T-helper 9 cell (primary cell): ENCODE data around the gene GNAQ.

Experiments
- DNase-seq: peaks from one replicate; pipeline ENCODE4 v3.0.0-alpha.2; 2020
- total RNA-seq, 2 donors: gene quantifications; one replicate each; lab custom pipeline; 2026; lab: John Stamatoyannopoulos, UW

The GNAQ gene
- total RNA-seq, result 63.7 to 103 reads per million in 2 donors

DNA sequence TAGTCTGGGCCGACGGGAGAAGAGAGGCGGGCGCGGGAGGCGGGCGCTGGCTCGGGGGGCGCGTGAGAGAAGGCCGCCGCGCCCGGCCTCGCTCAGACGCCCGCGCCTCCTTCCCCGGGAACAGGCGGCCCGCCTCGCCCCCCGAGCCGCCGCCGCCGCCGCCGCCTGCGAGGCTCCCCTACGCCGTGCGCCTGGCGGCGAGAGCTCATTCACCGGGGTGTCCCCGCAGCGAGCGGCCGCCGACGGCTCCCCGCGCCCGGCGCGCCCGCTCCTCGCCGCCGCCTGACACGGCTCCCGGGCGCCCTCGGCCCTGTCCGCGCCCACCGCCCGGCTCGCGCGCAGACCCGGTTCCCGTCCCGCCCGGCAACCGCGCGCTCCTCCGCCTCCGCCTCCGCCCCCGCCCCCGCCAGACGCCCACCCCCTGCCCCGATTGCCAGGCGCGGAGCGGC is at the start of gene GNAQ:
Gene GNAQ (minus strand): TSS at position 368 of the 449 bp plus-strand sequence. CDS start 576 bp downstream, outside the sequence.
- no peak for DNase-seq

DNA sequence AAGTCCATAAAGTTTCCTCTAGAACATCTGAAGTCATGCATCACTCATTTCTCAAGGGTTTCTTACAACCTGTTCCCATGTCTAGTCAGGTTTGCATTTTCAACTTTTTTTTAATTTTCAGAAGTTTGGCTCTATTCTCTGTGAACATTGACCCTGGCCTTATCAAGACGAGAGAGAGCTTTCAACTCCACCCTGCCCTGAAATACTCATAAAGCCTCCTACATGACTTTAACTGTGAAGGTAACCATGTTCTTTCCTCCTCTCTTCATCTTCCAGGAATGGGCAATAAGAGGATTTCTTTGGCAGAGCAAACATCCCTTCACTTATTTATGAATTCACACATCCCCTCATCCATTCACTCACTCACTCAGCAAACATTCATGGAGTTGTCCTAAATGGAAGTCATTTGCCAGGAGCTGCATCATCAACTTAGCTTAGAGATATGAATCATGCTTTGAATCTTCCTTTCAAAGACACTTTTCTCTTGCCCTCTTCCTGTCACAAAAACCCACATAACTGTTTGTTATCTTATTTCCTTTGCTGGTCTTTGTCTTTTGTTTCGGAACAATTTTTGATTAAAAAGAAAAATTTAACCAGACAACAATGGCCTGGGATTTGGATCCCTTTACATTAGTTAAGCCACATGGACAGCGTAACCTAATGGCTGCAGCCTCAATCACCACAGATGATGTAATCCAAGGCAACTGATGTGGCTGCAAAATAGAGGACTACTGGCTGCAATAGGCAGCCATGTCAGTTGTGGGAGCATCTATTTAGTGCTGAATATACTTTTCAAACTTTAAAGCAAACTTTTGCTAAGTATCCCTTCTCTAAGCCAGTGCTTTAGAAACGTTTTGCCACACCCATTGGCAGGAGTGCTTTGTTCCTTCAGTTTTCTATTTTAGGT is 43.0 kb upstream of the GNAQ start:
- no peak for DNase-seq

DNA sequence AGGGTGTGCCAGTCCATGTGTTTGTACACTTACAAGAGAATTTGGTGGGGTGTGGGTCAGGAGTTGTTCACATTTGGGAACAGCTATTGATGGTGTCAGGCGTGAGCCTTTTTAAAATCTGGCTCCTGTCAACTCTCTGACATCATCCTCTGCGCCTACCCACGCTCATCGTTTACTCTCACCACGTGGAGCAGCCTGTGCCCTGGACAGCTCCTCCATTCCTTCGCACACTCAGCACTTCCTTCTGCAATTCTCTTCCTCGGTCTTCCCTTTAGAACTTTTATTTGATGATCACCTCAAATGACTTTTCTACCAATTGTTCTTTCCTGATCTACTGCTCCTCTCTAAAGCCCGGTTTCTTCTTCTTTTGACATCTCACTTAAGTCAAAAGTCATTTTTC is 42.1 kb upstream of the GNAQ start:
- no peak for DNase-seq

DNA sequence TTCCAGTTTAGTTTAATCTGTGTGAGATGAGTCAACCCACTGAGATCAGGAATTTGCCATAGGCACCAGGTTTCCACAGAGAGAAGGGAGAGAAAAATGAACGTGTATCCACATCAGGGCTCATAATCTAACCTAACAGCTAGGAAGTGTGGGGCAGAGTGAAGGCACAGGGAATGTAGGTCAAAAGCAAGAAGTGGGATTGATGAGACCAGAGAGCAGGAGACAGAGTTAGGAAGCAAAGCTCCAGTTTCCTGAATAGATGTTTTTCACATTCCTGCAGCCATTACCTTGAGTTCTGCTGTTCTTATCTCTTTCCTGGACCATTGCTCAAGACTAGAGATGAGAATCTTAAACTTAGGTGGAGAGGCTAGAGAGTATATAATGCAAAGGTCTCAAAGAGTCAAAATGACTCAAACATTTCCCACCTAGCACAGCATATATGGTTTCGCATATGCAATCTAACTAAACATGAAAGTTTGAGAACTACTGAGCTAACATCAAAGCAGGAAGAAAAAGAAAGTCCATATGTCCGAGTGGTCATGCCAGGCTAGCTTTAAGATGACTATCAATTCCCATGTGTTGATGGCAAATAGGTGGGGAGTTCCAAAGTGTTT is 41.1 kb upstream of the GNAQ start:
- DNase-seq, result no peak

DNA sequence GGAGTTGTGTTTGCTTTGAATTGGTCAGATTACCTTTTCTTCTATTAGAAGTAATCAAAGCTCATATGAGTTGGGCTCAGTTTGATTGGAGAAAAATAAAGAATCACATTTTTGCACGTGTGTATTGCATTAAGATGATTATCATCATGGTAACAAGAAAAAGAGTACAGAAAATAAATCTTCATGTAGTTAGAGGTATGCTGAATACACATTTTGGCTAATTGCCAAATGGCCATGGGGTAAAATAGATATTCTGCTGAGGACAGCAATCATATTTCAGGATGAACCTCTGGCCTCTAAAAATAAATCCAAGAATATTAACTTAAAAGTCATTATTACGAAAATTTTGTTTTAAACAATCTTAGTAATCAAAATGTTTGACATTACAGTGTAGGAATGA is 38.9 kb upstream of the GNAQ start:
- no peak for DNase-seq

DNA sequence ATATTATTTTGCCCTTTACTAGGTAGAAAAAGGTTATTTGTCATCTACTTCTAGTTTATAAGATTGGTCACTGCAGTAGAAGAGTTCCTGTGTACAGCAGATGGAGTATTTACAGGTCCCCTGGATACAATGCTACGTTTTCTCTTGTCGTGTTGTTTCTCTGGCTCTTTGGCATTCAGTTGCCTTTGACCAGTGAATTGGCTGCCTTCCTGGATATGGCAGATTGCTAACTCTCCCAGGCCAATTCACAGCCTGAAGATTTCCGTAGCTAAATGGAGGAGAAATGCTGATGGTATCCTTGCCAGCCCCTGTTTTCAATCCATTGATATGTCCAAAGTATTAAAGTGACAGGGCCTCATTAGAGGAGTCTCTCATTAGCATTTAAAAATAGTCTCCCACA is 32.5 kb upstream of the GNAQ start:
- DNase-seq, result no peak

DNA sequence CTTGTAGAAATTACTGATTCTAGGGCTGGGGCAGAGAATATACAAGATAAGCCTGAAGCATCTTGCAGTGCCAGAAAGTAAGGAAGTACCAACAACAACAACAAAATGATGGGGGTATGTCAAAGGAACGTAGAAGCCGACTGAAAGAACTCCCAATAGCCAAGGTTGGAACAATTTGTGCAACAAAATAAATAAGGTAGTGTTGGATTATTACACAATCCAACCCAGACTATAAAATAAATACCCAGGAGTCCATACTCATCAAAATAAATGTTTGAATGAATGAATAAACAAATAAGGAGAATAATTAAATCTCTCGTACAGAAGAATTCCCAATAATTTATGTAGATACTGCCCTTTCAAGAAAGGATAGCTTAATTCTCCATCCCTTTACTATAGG is 31.1 kb upstream of the GNAQ start:
- no peak for DNase-seq

DNA sequence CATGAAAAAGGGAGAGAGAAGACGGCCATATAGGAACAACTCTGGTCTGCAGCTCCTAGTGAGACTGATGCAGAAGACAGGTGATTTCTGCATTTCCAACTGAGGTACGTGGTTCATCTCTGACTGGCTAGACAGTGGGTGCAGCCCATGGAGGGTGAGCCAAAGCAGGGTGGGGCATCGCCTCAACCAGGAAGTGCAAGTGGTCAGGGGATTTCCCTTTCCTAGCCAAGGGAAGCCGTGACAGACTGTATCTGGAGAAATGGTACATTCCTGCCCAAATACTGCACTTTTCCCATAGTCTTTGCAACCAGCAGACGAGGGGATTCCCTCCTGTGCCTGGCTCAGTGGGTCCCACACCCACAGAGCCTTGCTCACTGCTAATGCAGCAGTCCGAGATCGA is 22.6 kb upstream of the GNAQ start:
- DNase-seq, result peak; percentile 12

DNA sequence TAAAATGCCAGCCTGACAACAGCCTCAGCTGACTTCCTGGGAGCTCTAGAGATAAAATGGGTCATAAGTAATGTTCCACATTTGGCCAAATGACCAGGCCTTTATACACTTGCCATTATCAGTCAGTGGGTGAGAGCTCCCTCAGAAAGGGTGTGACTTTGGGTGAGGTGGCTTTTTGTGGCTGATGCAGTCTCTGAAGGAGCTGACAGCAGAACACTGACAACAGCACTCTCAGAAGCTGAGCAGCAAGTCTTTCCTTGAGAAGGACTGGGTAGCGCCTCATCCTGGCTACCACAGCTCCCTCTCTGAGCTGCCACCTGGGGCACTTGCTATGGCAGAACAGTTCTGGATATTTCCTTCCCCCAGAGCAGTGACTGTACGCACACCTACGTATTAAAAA is 22.0 kb upstream of the GNAQ start:
- DNase-seq, result no peak

DNA sequence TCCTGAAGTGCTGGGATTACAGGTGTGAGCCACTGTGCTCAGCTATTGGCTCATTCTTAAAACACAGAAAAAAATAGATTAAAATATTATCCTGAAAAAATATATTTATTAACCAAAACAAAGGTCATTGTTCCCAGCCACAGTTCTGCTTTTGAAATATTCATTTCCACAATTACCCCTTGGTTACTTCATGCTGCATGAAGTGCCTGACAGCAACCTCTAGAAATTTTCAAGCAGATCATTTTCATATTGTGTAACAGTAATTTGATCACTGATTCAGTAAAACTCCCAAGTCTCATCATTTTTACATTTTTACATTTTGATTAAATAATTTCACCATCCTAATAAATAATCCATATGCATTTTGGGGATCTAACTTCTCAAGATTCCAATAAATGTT is 18.8 kb upstream of the GNAQ start:
- no peak for DNase-seq

DNA sequence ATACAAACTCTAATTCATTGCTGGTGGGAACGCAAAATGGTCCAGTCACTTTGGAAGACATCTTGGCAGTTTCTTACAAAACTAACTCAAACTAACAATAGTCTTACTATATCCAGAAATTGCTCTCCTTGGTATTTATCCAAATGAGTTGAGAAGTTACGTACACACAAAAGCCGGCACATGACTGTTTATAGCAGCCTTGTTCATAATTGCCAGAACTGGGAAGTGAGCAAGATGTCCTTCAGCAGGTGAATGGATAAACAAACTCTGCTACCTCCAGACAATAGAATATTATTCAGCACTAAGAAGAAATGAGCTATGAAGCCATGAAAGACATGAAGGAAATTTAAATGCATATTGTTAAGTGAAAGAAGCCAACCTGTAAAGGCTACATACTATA is 17.9 kb upstream of the GNAQ start:
- no peak for DNase-seq

DNA sequence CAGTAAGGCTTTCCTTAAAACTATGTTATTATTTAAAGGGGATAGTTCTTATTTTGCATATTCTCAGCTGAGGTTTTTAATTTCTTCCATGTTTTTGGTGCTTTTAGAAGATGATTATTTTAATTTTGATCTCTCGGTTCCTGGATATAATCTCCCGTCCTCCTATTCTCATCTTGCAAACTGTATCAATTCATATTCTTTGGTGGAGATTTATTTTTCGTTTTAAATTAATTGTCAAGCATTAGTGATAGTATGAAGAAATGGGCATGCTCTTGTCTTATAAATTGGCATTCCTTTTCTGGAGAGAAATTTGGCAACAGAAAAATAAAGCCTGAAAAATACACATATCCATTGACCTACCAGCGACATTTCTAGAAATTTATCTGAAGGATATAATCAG is 15.5 kb upstream of the GNAQ start:
- DNase-seq, result no peak

DNA sequence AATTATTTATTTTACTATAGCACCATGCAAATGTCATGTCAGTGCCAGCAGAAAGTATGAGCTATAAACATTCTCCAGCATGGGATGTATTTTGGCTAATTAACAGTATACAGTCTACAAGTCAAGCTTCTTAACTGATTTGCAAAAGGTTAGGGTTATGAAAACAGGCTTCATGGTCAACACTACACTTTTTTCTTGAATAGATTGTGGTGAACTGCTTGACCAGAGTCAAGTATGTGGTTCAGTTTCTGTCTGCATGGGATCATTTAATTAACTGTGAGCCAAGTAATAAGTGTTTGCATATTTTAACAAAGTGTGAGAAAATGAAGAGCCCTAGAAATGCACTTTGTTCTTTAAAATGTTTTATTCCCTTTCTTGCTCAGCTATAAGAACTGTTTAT is 14.5 kb upstream of the GNAQ start:
- DNase-seq, result no peak

DNA sequence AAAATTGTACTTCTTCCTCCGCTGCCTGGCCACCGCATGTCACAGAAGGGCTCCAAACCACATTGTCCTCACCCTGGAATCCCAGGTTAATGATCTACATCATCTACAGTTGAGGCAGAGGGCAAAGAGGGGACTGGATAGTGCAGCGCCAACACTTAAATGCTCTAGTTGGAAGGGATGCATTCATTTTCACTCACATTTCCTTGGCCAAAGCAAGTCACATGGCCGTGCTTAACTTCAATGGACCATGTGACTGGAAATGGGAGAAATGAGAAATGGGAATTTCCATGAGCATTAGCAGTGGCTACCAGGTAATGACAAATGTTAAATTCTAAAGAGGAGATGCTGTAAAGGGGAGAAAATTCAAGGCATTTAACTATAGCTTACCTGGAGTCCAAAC is 13.3 kb upstream of the GNAQ start:
- DNase-seq, result no peak

DNA sequence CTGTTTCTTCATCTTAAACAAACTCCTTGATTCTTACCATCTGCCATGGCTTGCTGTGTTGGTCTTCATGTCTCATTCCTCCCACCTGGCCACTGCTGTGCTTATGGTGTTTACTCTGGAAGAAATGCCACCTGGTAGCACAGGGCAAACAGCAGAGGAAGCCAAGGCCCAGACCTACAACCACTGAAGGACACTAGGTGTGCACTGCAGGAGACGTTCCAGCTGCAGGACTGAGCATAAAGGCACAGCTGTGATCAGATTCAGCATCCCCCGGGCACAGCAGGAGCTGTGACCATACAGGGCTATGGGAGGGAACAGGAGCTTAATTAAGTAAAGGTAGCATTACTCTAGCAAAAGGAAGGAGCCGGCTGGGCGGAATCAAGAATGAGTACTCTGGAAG is 12.6 kb upstream of the GNAQ start:
- DNase-seq, result no peak

DNA sequence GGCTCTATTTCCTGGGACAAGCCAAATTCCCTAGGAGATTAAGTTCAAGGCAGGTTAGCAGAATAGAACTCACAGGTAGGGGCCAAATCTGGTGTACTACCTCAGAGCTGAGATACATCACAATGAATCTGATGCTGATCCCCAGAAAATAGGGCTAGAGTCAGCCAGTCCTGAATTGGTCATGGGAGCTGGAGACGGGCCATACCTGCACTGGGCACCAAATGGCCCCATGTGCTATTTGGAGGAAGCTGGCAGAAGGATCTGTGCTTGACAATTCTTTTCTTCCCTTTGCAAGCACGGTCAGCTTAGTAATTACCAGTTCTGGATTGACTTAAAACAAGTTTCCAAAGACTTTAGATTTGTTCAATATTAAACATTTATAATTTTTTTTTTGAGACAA is 10.4 kb upstream of the GNAQ start:
- DNase-seq, result no peak

DNA sequence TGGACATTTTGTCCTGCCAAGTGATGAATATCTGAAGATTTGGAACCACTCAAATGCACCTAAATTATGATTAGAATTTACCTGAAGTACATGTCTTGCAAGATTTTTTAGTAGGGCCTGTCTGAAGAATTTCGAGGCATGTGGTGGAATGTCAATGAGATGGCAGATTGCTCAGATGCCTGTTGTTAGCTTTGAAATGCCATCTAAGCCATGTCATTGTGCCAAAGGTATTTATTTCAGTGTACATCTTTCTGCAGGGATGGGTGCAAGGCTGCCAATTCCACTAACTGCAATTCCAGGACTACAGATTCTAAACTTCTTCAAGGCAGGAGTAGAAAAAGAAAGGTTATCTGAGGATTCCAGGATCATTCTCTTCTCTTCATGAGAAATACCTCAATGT is 9.1 kb upstream of the GNAQ start:
- DNase-seq, result no peak

DNA sequence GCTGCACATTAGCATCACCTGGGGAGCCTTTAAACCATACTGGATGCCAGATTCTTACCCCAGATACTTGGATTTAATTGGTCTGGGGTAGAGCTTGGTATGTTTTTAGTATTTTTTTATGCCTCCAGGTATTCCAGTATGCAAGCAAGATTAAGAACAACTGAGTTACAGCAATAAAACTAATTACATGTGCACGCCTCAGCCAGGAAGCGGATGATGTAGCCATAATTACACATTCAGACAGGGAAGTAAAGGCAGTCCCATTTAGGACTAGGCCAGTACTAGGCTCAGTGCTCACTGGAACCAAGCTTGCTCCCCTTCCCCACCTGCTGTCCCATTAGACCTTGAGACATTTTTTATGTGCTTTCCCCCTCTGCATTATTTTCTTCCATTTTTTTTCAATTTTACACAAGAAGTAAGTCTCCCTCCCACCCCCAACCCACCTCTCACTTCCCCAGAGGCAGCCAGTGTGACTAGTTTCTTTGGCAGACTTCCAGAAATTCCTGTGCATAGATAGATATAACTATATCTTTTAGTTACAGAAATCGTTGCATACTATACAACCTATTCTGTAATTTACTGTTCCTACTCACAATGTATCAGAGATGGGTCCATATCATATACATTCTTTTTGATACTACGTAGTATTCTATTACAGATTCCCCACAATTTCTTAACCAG is 7.1 kb upstream of the GNAQ start:
- no peak for DNase-seq

DNA sequence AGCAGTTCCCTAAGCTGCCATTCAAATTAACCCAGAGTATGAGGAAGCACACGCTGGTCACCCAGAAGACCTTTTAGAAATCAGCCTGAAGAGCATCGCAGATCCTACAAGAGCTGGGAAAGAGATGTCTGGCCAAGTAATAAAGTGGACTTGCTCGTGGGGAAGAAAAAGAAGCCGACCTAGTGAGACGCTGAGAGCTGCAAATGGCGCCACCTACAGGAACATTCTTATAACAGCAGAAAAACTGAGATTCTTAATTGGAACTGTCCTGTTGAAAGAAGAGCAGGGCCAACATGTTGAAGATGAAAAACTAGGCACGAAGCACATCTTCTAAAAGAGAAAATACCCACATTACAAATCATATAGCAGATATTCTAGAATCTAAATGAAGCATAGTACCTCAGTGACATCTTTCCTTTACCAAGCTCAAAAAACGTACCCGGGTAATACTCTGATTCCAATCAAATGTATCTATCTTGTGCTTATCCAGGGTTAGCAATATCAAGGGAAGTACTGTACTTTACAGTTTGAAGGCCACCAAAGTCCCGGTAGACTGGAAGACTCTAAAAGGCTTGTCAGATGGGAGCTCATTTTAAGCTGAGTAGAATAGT is 3.9 kb upstream of the GNAQ start:
- peak; percentile 35 for DNase-seq

DNA sequence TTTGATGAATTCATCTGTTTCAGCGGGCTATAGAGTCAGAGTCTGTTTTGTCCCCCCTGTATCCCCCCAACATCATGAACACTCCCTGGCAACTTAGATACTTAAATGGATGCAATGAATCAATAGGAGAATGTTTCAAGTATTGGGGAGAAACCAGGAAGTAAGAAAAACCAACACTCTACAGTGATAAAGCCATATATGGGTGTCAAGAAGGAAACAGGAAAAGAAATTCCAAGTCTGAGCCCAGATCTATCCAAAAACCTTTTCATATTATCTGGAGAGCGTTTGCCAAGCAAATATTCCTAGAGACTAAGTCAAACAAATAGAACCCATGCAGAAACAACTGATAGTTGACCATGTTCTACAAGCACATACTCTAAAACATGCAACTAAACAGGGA is 2.3 kb upstream of the GNAQ start:
- DNase-seq, result no peak

DNA sequence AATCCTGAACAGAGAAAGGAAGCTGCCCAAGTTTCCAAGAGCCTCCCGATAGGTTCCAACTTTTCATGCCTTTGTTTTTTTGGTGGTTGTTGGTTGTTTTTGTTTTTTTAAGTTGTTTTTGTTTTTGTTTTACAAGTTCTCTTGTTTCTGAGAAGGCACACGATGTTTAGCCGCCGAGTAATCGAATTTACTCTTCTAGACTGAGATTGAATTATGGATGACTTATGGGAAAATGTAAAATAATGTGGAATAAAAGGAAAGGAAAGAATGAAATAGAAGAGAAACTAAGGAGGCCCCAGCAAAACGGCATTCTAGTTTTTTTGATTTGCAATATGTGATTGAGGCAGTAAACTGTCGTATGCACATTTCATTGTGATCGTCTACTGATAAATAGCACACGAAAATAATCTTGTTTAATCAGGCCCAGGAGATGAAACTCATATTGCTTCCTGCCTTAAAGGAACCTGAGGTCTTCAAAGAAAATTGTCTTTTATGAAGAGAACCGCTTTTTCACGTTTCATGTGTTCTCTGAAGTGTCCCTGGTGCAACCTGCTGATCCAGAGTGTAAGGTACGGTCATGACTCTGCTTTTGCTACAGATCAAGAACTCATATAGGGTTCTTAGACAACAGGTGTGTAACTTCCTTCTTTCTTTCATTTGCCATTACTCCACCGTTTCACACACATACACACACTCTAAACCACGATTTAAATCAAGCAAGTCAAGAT is 1.3 kb upstream of the GNAQ start:
- DNase-seq, result no peak

DNA sequence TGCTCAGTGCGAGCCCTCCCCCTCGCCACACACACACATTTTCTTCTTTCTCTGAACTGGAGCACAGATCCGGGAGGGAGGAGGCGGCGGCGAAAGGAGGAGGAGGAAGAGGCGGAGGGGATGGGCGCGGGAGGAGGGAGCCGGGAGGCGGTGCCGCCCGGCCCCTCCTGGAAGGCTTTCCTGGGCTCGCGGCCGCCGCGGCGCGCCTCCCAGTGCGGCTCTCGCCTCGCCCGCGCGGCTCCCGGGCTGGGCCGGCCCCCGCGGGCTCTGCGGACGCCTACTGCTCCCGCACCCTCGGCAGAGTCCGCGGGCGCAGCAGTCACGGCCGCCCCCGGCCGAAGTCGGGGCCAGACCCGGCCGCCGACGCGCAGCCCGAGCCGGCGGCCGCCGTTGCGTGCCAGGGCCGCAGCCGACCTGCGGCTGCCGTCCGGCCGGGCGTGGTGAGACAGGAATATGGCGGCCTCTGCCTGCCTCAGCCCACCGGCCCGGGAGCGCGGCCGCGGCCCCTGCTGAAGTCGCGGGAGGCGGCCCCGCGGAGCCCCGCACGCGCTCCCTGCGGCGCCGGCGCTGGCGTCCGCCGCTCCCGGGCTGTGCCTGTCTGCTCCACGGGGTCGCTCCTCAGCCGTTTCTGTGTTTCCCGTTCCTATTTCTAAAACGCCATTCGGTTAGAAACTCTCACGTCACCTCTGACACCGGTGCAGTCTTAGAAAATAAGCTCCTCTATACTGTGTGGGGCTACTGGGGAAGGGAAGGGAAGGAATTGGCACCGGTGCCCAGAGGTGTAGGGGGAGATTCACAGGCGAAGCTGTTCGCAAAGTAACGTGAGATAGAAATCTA is 500 bp upstream of the GNAQ start:
- peak; percentile 64 for DNase-seq
